Upper lobe of left lung (tissue), 4 donors: ENCODE data around the gene GRP.

ENCODE experiments used
- CTCF ChIP-seq, 6 experiments: fragments of 450-650 bp in 4 of 6; fragments of 200-600 bp in 2 of 6; sonication (generic) in 2 of 6; IDR thresholded peaks; one replicate each; pipeline ENCODE4 v1.5.1; 2016 to 2019; ENCODE audit warnings: antibody characterized with exemption in 6 of 6
- POLR2A ChIP-seq, 4 donors: fragments of 450-650 bp; IDR thresholded peaks; one replicate each; pipeline ENCODE4 v1.5.1; 2016 to 2017; ENCODE audit warnings: antibody characterized with exemption in 4 of 4, mild to moderate bottlenecking in 2 of 4
- POLR2AphosphoS5 ChIP-seq, 2 donors: sonication (generic); formaldehyde crosslinking; IDR thresholded peaks; one replicate each; pipeline ENCODE4 v1.5.1; 2017; ENCODE audit warnings: antibody characterized with exemption in 2 of 2

- TF ChIP-seq CTCF (IDR thresholded peaks at IDR 0.05): no peak
- no peak for TF ChIP-seq POLR2AphosphoS5 (IDR thresholded peaks at IDR 0.05)
- no peak for TF ChIP-seq POLR2A (IDR thresholded peaks at IDR 0.05)
Observed at GRCh38 chr18:59272221-59272888, 52.4 kb downstream of the GRP start.
